NT2/D1 (cell line): ENCODE measurements around the gene KPNA6.
"Not testable (repeated sequence)": the region's sequence is repeated elsewhere in the genome, so short reads cannot be mapped to it uniquely, and the experiment has no call there.

Experiments used
- DNase-seq: peaks from one replicate; pipeline ENCODE4 v3.0.0-alpha.2; 2011; ENCODE audit warnings: low read depth, low spot score
- H3K27me3 ChIP-seq: 2 replicates; pipeline ENCODE4 v1.6.0; 2011; ENCODE audit warnings: mild to moderate bottlenecking; ENCODE audit not compliant: insufficient read length, insufficient read depth
- H3K36me3 ChIP-seq: 2 replicates; pipeline ENCODE4 v1.6.1; 2011; ENCODE audit warnings: mild to moderate bottlenecking, low read length, mixed read lengths; ENCODE audit not compliant: insufficient read depth, insufficient read length
- H3K4me1 ChIP-seq: 2 replicates; pipeline ENCODE4 v1.5.1; 2011; ENCODE audit not compliant: insufficient read depth, insufficient read length
- H3K4me3 ChIP-seq: 2 replicates; pipeline ENCODE4 v1.5.1; 2011; ENCODE audit warnings: low read depth; ENCODE audit not compliant: insufficient read length
- H3K9ac ChIP-seq: 2 replicates; pipeline ENCODE4 v1.6.0; 2011; ENCODE audit warnings: low read depth; ENCODE audit not compliant: insufficient read length
- H3K9me3 ChIP-seq: 2 replicates; pipeline ENCODE4 v1.5.1; 2011; ENCODE audit warnings: mild to moderate bottlenecking, low read length; ENCODE audit not compliant: insufficient read depth
- SUZ12 ChIP-seq: IDR thresholded peaks from 2 replicates; pipeline ENCODE4 v1.6.1; 2011; ENCODE audit not compliant: insufficient read length, insufficient read depth; ENCODE audit errors: extremely low read depth
- YY1 ChIP-seq: IDR thresholded peaks from 2 replicates; pipeline ENCODE4 v1.6.1; 2011; ENCODE audit not compliant: insufficient read length, insufficient read depth
- ZNF274 ChIP-seq: IDR thresholded peaks from 2 replicates; pipeline ENCODE4 v1.6.1; 2011; ENCODE audit warnings: mild to moderate bottlenecking, low read depth, low read length

Gene KPNA6

DNA sequence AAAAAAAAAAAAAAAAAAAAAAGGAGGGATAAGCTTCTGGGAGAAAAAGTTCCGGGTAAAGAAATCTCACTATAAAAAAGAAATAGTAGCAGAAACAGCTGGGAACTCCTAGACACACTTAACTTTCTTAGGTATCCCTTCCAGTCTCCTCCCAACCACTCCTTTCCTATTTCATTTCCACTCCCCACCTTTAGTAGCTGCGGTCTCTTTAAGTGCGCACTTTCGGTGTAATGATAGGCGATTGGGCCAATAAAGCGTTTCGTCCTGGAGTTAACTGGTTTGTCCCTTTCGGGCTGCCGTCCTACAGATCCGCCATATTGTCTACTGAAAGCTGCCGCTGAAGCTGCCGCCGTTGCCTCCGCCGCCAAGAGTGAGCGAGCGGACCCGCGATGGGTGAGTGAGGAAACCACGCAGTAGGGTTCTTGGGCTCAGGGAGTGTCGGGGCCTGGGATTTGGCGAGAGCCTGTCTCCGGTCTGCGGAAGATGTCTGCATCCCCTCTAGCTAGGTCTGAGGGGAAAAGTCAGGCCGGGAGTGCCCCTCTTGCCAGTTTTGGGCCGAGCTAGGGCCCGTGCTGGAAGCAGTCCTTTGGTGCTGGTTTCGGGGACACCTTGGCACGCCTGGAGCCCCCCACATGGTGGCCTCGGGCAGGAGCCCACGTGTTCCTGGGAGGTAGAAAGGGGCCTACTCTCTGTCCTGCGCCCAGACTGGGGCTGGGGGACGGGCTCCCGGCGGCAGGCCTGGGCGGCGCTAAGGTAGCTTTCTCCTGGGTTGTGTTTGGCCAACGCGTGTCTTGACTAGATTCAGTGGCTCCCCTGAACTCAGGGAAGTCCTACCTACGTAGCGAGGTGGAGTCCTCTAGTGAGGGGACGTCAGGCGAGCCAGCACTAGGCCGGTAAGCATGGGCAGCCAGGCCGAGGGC lies at the start of gene KPNA6:
TSS of gene KPNA6 (plus strand) at position 315 of the 920 bp plus-strand sequence. CDS start at position 390, 75 bp downstream.
- peak; percentile 98 for DNase-seq
- peak within 1 kb of the TSS; percentile 94 for H3K4me3 ChIP-seq
- TF ChIP-seq YY1 (peak; percentile 88), ZNF274 (no peak), SUZ12 (no peak)

GRCh38 chr1:32060914-32061313 lies 46.9 kb upstream of the KPNA6 start:
- DNase-seq, result peak; percentile 89
- H3K9me3 ChIP-seq, result no peaks in the 10 kb centered on the region
- H3K4me3 ChIP-seq, result no peak overlapping the region
- peaks cover 71% of the 10 kb centered on the region for H3K36me3 ChIP-seq
- peaks cover 15% of the 10 kb centered on the region for H3K4me1 ChIP-seq
- no peaks in the 10 kb centered on the region for H3K27me3 ChIP-seq
- no peak overlapping the region for H3K9ac ChIP-seq
- TF ChIP-seq YY1 (no peak), SUZ12 (no peak), ZNF274 (no peak)

More for the DNA sequence above, at the start of gene KPNA6:
- H3K36me3 ChIP-seq, result peaks cover 24% of the 10 kb centered on the region
- no peaks in the 10 kb centered on the region for H3K27me3 ChIP-seq
- no peaks in the 10 kb centered on the region for H3K9me3 ChIP-seq
- H3K4me1 ChIP-seq, result no peaks in the 10 kb centered on the region
- H3K9ac ChIP-seq, result peak within 1 kb of the TSS; percentile 98

GRCh38 chr1:32062867-32063230 lies 45.0 kb upstream of the KPNA6 start:
- TF ChIP-seq YY1 (no peak), ZNF274 (no peak), SUZ12 (no peak)
- Histone ChIP-seq H3K36me3 (peaks cover 56% of the 10 kb centered on the region), H3K4me3 (peak overlapping the region; percentile 2), H3K9me3 (no peaks in the 10 kb centered on the region), H3K4me1 (peaks cover 15% of the 10 kb centered on the region), H3K27me3 (no peaks in the 10 kb centered on the region), H3K9ac (peak overlapping the region; percentile 45)
- DNase-seq, result no peak

GRCh38 chr1:32063261-32063681 lies 44.6 kb upstream of the KPNA6 start:
- Histone ChIP-seq H3K36me3 (peaks cover 52% of the 10 kb centered on the region), H3K4me3 (no peak overlapping the region), H3K27me3 (no peaks in the 10 kb centered on the region), H3K4me1 (peaks cover 15% of the 10 kb centered on the region), H3K9ac (peak overlapping the region; percentile 12), H3K9me3 (no peaks in the 10 kb centered on the region)
- no peak for TF ChIP-seq YY1
- TF ChIP-seq ZNF274, result no peak
- TF ChIP-seq SUZ12, result no peak
- DNase-seq, result no peak

GRCh38 chr1:32065613-32066488 lies 42.0 kb upstream of the KPNA6 start:
- not testable (repeated sequence) for H3K9ac ChIP-seq

DNA sequence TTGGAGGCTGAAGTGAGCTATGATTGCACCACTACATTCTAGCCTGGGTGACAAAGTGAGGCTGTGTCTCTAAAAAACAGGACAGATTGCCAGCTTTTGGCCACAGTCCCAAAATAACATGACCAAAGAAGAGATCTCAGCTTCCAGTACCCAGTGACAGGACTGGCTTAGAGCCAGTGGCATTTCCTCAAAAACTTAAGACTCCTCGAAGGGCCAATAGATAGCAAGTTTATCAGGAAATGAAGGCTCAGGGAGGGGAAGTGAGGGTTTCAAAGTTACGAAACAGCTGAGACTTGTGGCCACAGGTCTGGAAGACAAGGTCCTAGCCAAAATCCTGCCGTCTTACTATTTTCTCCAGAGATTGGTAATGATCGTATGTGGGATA lies 41.4 kb upstream of the KPNA6 start:
- H3K4me3 ChIP-seq, result no peak overlapping the region
- no peaks in the 10 kb centered on the region for H3K9me3 ChIP-seq
- TF ChIP-seq ZNF274, result no peak
- TF ChIP-seq SUZ12, result no peak
- TF ChIP-seq YY1, result no peak
- no peaks in the 10 kb centered on the region for H3K27me3 ChIP-seq
- H3K36me3 ChIP-seq, result peaks cover 22% of the 10 kb centered on the region
- no peak for DNase-seq
- H3K9ac ChIP-seq, result no peak overlapping the region
- peaks cover 12% of the 10 kb centered on the region for H3K4me1 ChIP-seq

More at GRCh38 chr1:32065613-32066488, 42.0 kb upstream of the KPNA6 start:
- not testable (repeated sequence) for DNase-seq, H3K27me3 ChIP-seq, H3K9me3 ChIP-seq, H3K4me3 ChIP-seq
- Histone ChIP-seq H3K36me3 (peaks cover 27% of the 10 kb centered on the region), H3K4me1 (peaks cover 15% of the 10 kb centered on the region)
